HG03354 (cell line): Measurements from ENCODE around the gene MARCHF6.
"Not testable (repeated sequence)": the region's sequence is repeated elsewhere in the genome, so short reads cannot be mapped to it uniquely, and the experiment has no call there.

Experiments used
- ATAC-seq: cut with Tn5 transposase; IDR thresholded peaks from one replicate; pipeline ENCODE4 v1.9.1; 2021; ENCODE audit warnings: mild to moderate bottlenecking; ENCODE audit not compliant: unreplicated experiment, poor library complexity, severe bottlenecking

The MARCHF6 gene

GRCh38 chr5:10343486-10343885, 10.0 kb upstream of the MARCHF6 start:
- ATAC-seq = no peak

DNA sequence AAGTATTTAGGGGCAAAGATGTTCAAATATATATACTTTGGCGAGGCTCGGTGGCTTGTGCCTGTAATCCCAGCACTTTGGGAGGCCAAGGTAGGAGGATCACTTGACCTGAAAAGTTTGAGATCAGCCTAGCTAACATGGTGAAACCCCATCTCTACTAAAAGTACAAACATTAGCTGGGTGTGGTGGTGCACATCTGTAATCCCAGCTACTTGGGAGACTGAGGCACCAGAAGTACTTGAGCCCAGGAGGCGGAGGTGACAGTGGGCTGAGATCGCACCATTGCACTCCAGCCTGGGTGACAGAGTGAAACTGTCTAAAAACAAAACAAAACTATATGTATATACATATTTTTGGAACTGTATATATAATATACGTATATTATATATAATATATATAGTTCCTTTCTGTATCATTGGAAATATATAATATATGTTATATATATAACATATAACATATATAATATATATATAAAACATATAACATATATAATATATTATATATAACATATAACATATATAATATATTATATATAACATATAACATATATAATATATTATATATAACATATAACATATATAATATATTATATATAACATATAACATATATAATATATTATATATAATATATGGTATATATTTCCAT, 8.9 kb upstream of the MARCHF6 start:
- not testable (repeated sequence) for ATAC-seq

GRCh38 chr5:10348258-10348657, 5.2 kb upstream of the MARCHF6 start:
- no peak for ATAC-seq

DNA sequence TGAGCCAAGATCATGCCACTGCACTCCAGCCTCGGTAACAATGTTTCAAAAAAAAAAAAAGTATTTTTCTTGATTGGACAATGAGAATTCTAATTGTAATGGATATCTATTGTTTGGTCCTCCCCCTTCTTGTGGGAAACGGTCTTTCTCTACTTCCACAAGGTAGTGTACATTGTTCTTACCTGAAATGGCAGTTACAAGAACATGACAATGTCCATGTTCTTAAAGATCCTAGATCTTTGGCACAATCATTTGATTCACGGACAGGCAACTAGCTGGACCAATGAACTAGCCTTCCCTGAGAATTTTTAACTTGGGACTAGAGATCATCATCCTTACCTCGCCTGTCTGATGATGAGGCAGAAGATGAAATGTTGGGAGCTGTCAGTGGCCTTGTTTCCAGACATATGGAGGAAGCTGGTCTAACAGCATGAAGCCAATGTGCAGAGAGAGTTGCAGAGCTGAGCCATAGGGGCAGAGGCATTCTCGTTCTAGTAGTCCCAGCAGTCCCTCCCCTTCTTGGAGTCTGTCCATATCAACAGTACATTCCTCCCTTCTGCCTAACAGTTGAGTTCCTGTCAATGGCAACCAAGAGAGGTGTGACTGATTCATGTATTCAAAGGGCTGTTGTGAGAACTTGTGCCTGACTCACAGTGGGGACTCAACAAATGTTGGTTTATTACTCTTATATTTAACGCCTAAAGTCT, 2.1 kb upstream of the MARCHF6 start:
- no peak for ATAC-seq

- ATAC-seq = no peak
Observed at GRCh38 chr5:10351919-10352318, 1.6 kb upstream of the MARCHF6 start.

DNA sequence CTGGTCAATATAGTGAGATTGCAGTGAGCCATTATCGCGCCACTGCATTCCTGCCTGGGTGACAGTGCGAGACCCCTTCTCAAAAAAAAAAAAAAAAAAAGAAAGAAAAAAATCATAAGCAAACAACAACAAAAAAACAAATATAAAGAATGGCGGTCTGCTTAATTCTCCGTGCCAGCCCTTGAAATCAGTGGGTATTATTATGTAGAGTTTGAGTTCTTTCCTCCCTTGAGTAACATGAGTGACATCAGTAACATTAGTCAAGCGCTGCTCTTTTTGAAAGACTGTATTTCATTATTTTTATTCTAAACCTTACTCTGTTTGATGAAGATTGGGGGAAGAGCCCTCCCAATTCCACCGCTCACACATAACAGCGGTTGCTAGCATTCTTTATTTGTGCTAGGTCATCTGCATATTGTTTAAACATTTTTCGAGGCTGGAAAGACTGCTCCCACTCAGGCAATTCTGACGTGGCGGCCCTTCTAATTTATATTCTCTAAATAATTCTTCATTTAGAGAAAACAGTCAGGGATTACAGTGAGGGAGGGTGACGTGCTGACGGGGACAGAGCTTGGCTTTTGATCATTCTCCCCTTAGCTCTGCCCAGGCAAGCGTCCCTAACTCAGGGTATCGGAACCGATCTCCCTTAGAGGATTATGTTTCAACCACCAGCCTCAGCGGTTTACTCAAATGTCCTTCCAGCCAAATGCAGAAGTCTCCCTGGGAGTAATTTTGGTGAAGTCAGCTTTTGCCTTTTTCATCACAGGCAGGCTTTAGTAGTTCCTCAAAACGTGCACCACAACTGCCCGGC, 860 bp upstream of the MARCHF6 start:
- no peak for ATAC-seq

GRCh38 chr5:10354048-10354872, 765 bp downstream of the MARCHF6 start:
- peak; percentile 32 for ATAC-seq

GRCh38 chr5:10355071-10355889, 1.8 kb downstream of the MARCHF6 start:
- peak; percentile 30 for ATAC-seq

DNA sequence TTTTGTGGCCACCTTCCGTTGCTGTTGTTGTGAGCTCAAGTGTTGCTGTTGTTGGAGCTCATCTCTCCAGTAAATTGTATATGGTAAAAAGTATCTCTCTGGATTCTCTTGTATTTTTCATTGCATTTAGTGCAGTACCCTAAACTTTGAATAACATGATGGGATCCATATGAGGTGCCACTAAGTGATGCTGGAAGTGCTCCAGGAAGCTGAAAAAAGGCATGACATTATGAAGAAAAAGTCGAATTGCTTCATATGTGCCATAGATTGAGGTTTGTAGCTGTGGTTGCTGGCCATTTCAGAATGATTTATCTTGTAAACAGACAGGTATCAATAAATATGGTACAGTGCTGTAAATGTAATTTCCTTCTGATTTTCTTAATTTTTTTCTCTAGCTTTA, 5.5 kb downstream of the MARCHF6 start:
- ATAC-seq = no peak

GRCh38 chr5:10360686-10361085, 7.2 kb downstream of the MARCHF6 start:
- ATAC-seq = no peak

GRCh38 chr5:10363519-10364185, 10.2 kb downstream of the MARCHF6 start:
- ATAC-seq = no peak

- ATAC-seq = no peak
Observed at GRCh38 chr5:10364186-10364689, 10.7 kb downstream of the MARCHF6 start.

- ATAC-seq = no peak
Observed at GRCh38 chr5:10365782-10366181, 12.3 kb downstream of the MARCHF6 start.

GRCh38 chr5:10366310-10367272, 13.1 kb downstream of the MARCHF6 start:
- no peak for ATAC-seq

GRCh38 chr5:10367579-10367978, 14.1 kb downstream of the MARCHF6 start:
- ATAC-seq = no peak

- ATAC-seq = no peak
Observed at GRCh38 chr5:10370931-10371330, 17.4 kb downstream of the MARCHF6 start.

DNA sequence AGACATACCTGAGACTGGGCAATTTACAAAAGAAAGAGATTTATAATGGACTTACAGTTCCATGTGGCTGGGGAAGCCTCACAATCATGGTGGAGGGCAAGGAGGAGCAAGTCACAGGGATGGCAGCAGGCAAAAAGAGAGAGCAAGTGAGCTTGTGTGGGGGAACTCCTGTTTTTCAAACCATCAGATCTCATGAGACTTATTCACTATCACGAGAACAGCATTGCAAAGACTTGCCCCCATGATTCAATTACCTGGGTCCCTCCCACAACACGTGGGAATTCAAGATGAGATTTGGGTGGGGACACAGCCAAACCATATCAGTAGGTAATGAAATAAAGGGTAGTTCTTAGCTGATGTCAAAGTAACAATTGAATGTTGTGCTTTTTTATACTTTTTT, 17.9 kb downstream of the MARCHF6 start:
- ATAC-seq = not testable (repeated sequence)
